Measurements from ENCODE around the gene ARHGAP40. TPM values are rescaled to one million over a fixed set of nuclear protein-coding genes. Genes with fewer than 3 reads are reported as not detected.

Gene ARHGAP40
- total and polyA plus RNA-seq, 12 donors: not detected

DNA sequence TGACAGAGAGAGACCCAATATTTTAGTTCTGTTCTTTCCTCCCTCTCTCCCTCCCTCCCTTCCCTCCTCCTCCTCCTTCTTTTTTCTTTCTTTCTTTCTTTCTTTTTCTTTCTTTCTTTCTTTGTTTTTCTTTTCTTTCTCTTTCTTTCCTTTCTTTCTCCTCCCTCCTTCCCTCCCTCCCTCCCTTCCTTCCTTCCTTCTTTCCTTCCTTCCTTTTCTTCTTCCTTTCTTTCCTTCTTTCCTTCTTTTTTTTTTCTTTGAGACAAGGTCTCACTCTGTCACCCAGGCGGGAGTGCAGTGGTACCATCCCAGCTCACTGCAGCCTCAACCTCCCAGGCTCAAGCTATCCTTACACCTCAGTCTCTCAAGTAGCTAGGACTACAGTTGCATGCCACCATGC is 28.4 kb downstream of the ARHGAP40 start:
- 55 to 85% methylated on average over 1 of the region's 1 CpG for WGBS, 2 donors
- ATAC-seq: no peak

DNA sequence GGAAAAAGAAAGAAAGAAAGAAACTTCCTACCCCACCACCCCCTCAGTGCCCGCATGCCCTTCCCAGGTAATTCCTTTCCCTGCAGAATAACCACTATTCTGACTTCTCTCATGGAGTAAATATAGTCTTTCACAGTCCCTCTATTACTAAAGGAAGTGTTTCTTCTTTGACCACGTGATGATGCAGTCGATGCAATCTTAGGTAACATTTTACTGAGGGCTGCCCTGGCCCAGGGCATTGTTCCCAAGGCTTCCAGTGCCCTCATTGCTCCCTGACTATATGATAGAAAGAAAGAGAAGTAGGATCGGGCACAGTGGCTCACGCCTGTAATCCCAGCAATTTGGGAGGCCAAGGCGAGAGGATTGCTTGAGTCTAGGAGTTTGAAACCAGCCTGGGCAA is 29.1 kb downstream of the ARHGAP40 start:
- no peak for TF ChIP-seq CTCF (IDR thresholded peaks at IDR 0.05)
- Histone ChIP-seq H3K27ac (no peak overlapping the region), H3K36me3 (no peaks in the 10 kb centered on the region), H3K4me3 (no peak overlapping the region), H3K9me3 (no peaks in the 10 kb centered on the region), H3K27me3 (peaks cover 0 to 24% (median 10%) of the 10 kb centered on the region in 7 donors), H3K4me1 (peaks cover 0 to 6% (median 0%) of the 10 kb centered on the region in 9 donors)
- no peak for ATAC-seq
- 79 to 83% methylated on average over 6 of the region's 6 CpGs for WGBS, 2 donors
- DNase-seq: no peak
- intact Hi-C loops (cut with DNase I): no loop called here

More for the DNA sequence above, 28.4 kb downstream of the ARHGAP40 start:
- Histone ChIP-seq H3K36me3 (no peaks in the 10 kb centered on the region), H3K9me3 (no peaks in the 10 kb centered on the region), H3K4me1 (peaks cover 0 to 6% (median 0%) of the 10 kb centered on the region in 9 donors), H3K27me3 (peaks cover 0 to 16% (median 10%) of the 10 kb centered on the region in 7 donors), H3K27ac (no peak overlapping the region), H3K4me3 (no peak overlapping the region)
- DNase-seq: no peak
- TF ChIP-seq CTCF (IDR thresholded peaks at IDR 0.05): no peak
- intact Hi-C loops (cut with DNase I): no loop called here

- DNase-seq (no peak), ATAC-seq (no peak)
- WGBS, 2 donors: 44 to 52% methylated on average over 5 of the region's 5 CpGs
- Histone ChIP-seq H3K4me3 (no peak overlapping the region), H3K9me3 (no peaks in the 10 kb centered on the region), H3K36me3 (no peaks in the 10 kb centered on the region), H3K4me1 (peaks cover 0 to 6% (median 0%) of the 10 kb centered on the region in 9 donors), H3K27ac (no peak overlapping the region), H3K27me3 (peaks cover 0 to 29% (median 10%) of the 10 kb centered on the region in 7 donors)
- intact Hi-C loops (cut with DNase I): no loop called here
- no peak for TF ChIP-seq CTCF (IDR thresholded peaks at IDR 0.05)
These were observed 29.8 kb downstream of the ARHGAP40 start for GRCh38 chr20:38631155-38632022.

DNA sequence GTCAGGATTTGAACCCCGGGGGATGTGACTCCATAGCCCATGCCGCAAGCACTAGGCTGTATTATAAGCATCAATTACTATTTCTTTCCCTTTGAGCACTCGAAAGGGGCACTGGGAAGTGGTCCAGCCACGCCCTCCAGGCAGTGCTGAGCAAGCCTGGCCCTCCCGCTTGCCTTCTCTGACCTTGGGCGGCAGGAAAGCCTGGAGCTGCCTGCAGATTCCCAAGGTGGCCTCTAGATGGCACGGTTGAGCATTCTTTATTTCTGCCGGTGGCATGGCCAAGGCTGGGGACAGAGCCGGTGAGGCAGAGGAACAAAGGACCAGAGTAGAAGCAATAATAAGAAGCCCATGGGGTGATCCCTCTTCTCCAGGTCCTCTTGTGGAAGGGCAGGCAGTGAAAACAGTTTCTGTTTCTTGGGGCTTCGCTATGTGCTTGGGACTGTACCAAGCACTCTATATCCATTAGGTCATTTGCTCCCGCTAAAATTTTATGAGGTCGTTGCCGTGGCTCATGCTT is 32.0 kb downstream of the ARHGAP40 start:
- H3K36me3 ChIP-seq: no peaks in the 10 kb centered on the region
- H3K4me1 ChIP-seq: peaks cover 0 to 6% (median 0%) of the 10 kb centered on the region in 9 donors
- H3K27me3 ChIP-seq: peaks cover 0 to 29% (median 10%) of the 10 kb centered on the region in 7 donors
- no peak overlapping the region for H3K27ac ChIP-seq
- 37 to 38% methylated on average over 13 of the region's 13 CpGs for WGBS, 2 donors
- DNase-seq: peak; percentile 23 to 27
- ATAC-seq: peak in 7 of 8 donors; percentile 38 to 79 (median 62)
- peaks cover 0 to 2% (median 0%) of the 10 kb centered on the region in 11 donors for H3K9me3 ChIP-seq
- intact Hi-C loops (cut with DNase I): no loop called here
- TF ChIP-seq CTCF (IDR thresholded peaks at IDR 0.05): peak; percentile 58 to 94 (median 82)
- no peak overlapping the region for H3K4me3 ChIP-seq
